GM23338 (cell line): Measurements from ENCODE around the gene RBP2. TPM values are rescaled to one million over a fixed set of nuclear protein-coding genes. Genes with fewer than 3 reads are reported as not detected.

Experiments used
- ATAC-seq: fragments of 200-7000 bp; cut with Tn5 transposase; 3 replicates; pipeline ENCODE4 v1.9.1; 2020
- DNase-seq: peaks from one replicate; pipeline ENCODE4 v3.0.0-alpha.2; 2015; ENCODE audit warnings: low spot score
- H2AFZ ChIP-seq: fragments of 200-600 bp; sonication (generic); 2 replicates; pipeline ENCODE4 v1.8.0; 2016; ENCODE audit warnings: antibody characterized with exemption, mild to moderate bottlenecking, moderate library complexity
- H3F3A ChIP-seq: fragments of 200-600 bp; sonication (generic); replicated peaks from 2 replicates; pipeline ENCODE4 v1.8.0; 2017; ENCODE audit warnings: antibody characterized with exemption, mixed run types, low read depth
- H3K27ac ChIP-seq: fragments of 200-600 bp; sonication (generic); 2 replicates; pipeline ENCODE4 v1.6.1; 2016; ENCODE audit warnings: low read depth
- H3K27me3 ChIP-seq: fragments of 200-600 bp; sonication (generic); 2 replicates; pipeline ENCODE4 v1.8.0; 2016; ENCODE audit warnings: mild to moderate bottlenecking, mixed run types, moderate library complexity; ENCODE audit not compliant: insufficient read depth
- H3K36me3 ChIP-seq: fragments of 200-600 bp; sonication (generic); 2 replicates; pipeline ENCODE4 v1.8.0; 2016; ENCODE audit warnings: mild to moderate bottlenecking; ENCODE audit not compliant: insufficient read depth
- H3K4me1 ChIP-seq: fragments of 200-600 bp; sonication (generic); 2 replicates; pipeline ENCODE4 v1.8.0; 2016; ENCODE audit warnings: mild to moderate bottlenecking, moderate library complexity; ENCODE audit not compliant: insufficient read depth
- H3K4me2 ChIP-seq: fragments of 200-600 bp; sonication (generic); 2 replicates; pipeline ENCODE4 v1.7.1; 2017; ENCODE audit warnings: mixed run types
- H3K4me3 ChIP-seq: fragments of 200-600 bp; sonication (generic); 2 replicates; pipeline ENCODE4 v1.6.1; 2016; ENCODE audit warnings: mixed run types
- H3K79me2 ChIP-seq: fragments of 200-600 bp; sonication (generic); replicated peaks from 2 replicates; pipeline ENCODE4 v1.8.0; 2017; ENCODE audit warnings: mild to moderate bottlenecking; ENCODE audit not compliant: insufficient read depth
- H3K9me2 ChIP-seq: fragments of 200-600 bp; sonication (generic); 2 replicates; pipeline ENCODE4 v1.8.0; 2017; ENCODE audit not compliant: insufficient read depth
- H4K20me1 ChIP-seq: fragments of 200-600 bp; sonication (generic); replicated peaks from 2 replicates; pipeline ENCODE4 v1.8.0; 2017; ENCODE audit warnings: mild to moderate bottlenecking; ENCODE audit not compliant: insufficient read depth
- H3K27ac Mint-ChIP-seq: 2 replicates; pipeline ENCODE4 v1.8.0; 2020; ENCODE audit warnings: inconsistent platforms, mild to moderate bottlenecking, moderate library complexity, mixed read lengths
- H3K27me3 Mint-ChIP-seq: 3 replicates; pipeline ENCODE4 v1.8.0; 2022; ENCODE audit warnings: low read depth, mild to moderate bottlenecking, moderate library complexity, mixed read lengths, inconsistent platforms; ENCODE audit not compliant: insufficient read depth, poor library complexity
- H3K36me3 Mint-ChIP-seq: 3 replicates; pipeline ENCODE4 v1.8.0; 2021; ENCODE audit warnings: low read depth, mild to moderate bottlenecking, inconsistent platforms, moderate library complexity, mixed read lengths
- H3K4me1 Mint-ChIP-seq: 3 replicates; pipeline ENCODE4 v1.8.0; 2020; ENCODE audit warnings: mild to moderate bottlenecking, inconsistent platforms, mixed read lengths
- H3K4me3 Mint-ChIP-seq: 3 replicates; pipeline ENCODE4 v1.8.0; 2021; ENCODE audit warnings: moderate library complexity, mild to moderate bottlenecking, inconsistent platforms, mixed read lengths
- H3K9me3 Mint-ChIP-seq: 3 replicates; pipeline ENCODE4 v1.8.0; 2020; ENCODE audit warnings: moderate library complexity, mild to moderate bottlenecking, inconsistent platforms, mixed read lengths
- CREB1 ChIP-seq: fragments of 250-450 bp; sonication (Bioruptor Pico); IDR thresholded peaks from 2 replicates; pipeline ENCODE4 v1.5.0; 2020; ENCODE audit warnings: low read depth, mild to moderate bottlenecking, moderate library complexity
- EZH2 ChIP-seq: fragments of 200-600 bp; sonication (generic); IDR thresholded peaks from one replicate; pipeline ENCODE4 v1.8.0; 2017; ENCODE audit warnings: antibody characterized with exemption, mild to moderate bottlenecking, low read depth; ENCODE audit not compliant: unreplicated experiment
- EZH2phosphoT487 ChIP-seq: fragments of 200-600 bp; sonication (generic); IDR thresholded peaks from one replicate; pipeline ENCODE4 v1.8.1; 2018; ENCODE audit warnings: antibody characterized with exemption; ENCODE audit not compliant: unreplicated experiment
- JUNB ChIP-seq: IDR thresholded peaks from one replicate; pipeline ENCODE4 v1.6.1; 2016; ENCODE audit warnings: antibody characterized with exemption; ENCODE audit not compliant: unreplicated experiment
- NANOG ChIP-seq: IDR thresholded peaks from 2 replicates; pipeline ENCODE4 v1.6.1; 2016; ENCODE audit warnings: antibody characterized with exemption, borderline replicate concordance
- POLR2AphosphoS5 ChIP-seq: IDR thresholded peaks from 2 replicates; pipeline ENCODE4 v1.6.1; 2016; ENCODE audit warnings: antibody characterized with exemption, low read depth
- STAT1 ChIP-seq: IDR thresholded peaks from one replicate; pipeline ENCODE4 v1.6.1; 2016; ENCODE audit warnings: antibody characterized with exemption; ENCODE audit not compliant: unreplicated experiment
- ZNF114 ChIP-seq: fragments of 250-450 bp; sonication (Bioruptor Pico); IDR thresholded peaks from 2 replicates; pipeline ENCODE4 v1.5.0; 2020; ENCODE audit warnings: mild to moderate bottlenecking, moderate library complexity
- ZNF331 ChIP-seq: fragments of 250-450 bp; sonication (Bioruptor Pico); IDR thresholded peaks from 2 replicates; pipeline ENCODE4 v1.5.0; 2020; ENCODE audit warnings: low read depth, mild to moderate bottlenecking, moderate library complexity
- polyA plus RNA-seq: library from polyadenylated mRNA; unstranded; fragments of >200 nt; fragmentation: Nextera tagmentation; extraction: Ambion mirVana; gene quantifications from 2 replicates; pipeline ENCODE4 v1.2.1, GENCODE V29; 2016
- total RNA-seq: library from RNA; depleted of rRNA; stranded (reverse); fragments of >200 nt; shearing (Covaris generic); gene quantifications from 2 replicates; pipeline ENCODE4 v1.2.3, GENCODE V29; 2014
- TF ChIP-seq, protein P1 (sequence below), 2 experiments: fragments of 200-600 bp in 1 of 2; sonication (generic) in 1 of 2; conservative IDR thresholded peaks; 2 replicates each; pipeline versions ENCODE4 v1.5.1 to v1.6.1; 2016 to 2017; ENCODE audit warnings: antibody characterized with exemption in 2 of 2, low read depth in 2 of 2, mild to moderate bottlenecking in 2 of 2, moderate library complexity in 1 of 2
- TF ChIP-seq, protein P2 (sequence below): fragments of 250-450 bp; sonication (Bioruptor Pico); IDR thresholded peaks from 2 replicates; pipeline ENCODE4 v1.5.0; 2020; ENCODE audit warnings: mild to moderate bottlenecking, moderate library complexity
- TF ChIP-seq, protein P3 (sequence below): IDR thresholded peaks from one replicate; pipeline ENCODE4 v1.6.1; 2018; ENCODE audit warnings: antibody characterized with exemption; ENCODE audit not compliant: unreplicated experiment
- TF ChIP-seq, protein P4 (sequence below): IDR thresholded peaks from 2 replicates; pipeline ENCODE4 v1.6.1; 2016; ENCODE audit warnings: antibody characterized with exemption

RBP2 gene
- total and polyA plus RNA-seq, 2 experiments from 2014 or later, result not detected

DNA sequence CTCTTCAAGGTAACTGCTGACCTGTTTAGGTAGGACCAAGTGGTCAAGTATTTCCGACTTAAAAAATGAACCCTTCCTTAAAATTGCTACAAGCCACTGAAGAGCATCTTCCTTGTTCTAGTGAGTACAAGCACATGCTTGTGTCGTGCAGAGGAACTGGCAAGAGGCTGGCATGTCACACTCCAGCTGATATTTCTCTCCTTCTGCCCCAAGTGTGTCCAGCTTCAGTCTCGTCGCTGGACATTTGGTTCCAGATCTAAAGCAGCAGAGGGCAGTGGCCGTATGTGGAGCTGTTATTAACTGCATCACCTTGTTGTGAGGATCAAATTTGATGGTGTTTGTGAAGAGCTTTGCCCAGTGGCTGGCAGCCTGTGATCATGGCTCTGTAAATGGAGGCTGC, 10.0 kb downstream of the RBP2 start:
- H3K4me2 ChIP-seq, result no peak overlapping the region
- Mint-ChIP-seq H3K4me1 (no peaks in the 10 kb centered on the region), H3K36me3 (no peaks in the 10 kb centered on the region), H3K4me3 (no peak overlapping the region), H3K27ac (no peak overlapping the region), H3K27me3 (no peaks in the 10 kb centered on the region), H3K9me3 (no peaks in the 10 kb centered on the region)
- DNase-seq (no peak), ATAC-seq (no peak)
- no peak overlapping the region for H3K4me3 ChIP-seq
- H3K27ac ChIP-seq, result no peak overlapping the region
- H4K20me1 ChIP-seq, result no peaks in the 10 kb centered on the region
- H2AFZ ChIP-seq, result no peak overlapping the region
- H3K27me3 ChIP-seq, result no peaks in the 10 kb centered on the region
- no peaks in the 10 kb centered on the region for H3K4me1 ChIP-seq
- H3K9me2 ChIP-seq, result peaks cover 9% of the 10 kb centered on the region; the same call in 1 of the 2 replicates
- no peaks in the 10 kb centered on the region for H3K79me2 ChIP-seq
- no peaks in the 10 kb centered on the region for H3F3A ChIP-seq
- no peak for TF ChIP-seq ZNF331
- TF ChIP-seq NANOG, result no peak
- TF ChIP-seq EZH2phosphoT487, result no peak
- TF ChIP-seq STAT1, result no peak
- TF ChIP-seq ZNF114, result no peak
- no peak for TF ChIP-seq CREB1 (CRISPR knock-in tag)
- TF ChIP-seq, protein P1, sequence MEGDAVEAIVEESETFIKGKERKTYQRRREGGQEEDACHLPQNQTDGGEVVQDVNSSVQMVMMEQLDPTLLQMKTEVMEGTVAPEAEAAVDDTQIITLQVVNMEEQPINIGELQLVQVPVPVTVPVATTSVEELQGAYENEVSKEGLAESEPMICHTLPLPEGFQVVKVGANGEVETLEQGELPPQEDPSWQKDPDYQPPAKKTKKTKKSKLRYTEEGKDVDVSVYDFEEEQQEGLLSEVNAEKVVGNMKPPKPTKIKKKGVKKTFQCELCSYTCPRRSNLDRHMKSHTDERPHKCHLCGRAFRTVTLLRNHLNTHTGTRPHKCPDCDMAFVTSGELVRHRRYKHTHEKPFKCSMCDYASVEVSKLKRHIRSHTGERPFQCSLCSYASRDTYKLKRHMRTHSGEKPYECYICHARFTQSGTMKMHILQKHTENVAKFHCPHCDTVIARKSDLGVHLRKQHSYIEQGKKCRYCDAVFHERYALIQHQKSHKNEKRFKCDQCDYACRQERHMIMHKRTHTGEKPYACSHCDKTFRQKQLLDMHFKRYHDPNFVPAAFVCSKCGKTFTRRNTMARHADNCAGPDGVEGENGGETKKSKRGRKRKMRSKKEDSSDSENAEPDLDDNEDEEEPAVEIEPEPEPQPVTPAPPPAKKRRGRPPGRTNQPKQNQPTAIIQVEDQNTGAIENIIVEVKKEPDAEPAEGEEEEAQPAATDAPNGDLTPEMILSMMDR (conservative IDR thresholded peaks at IDR 0.05; ENCODE audit: low read depth in 2 of 2), result no peak
- TF ChIP-seq, protein P2, sequence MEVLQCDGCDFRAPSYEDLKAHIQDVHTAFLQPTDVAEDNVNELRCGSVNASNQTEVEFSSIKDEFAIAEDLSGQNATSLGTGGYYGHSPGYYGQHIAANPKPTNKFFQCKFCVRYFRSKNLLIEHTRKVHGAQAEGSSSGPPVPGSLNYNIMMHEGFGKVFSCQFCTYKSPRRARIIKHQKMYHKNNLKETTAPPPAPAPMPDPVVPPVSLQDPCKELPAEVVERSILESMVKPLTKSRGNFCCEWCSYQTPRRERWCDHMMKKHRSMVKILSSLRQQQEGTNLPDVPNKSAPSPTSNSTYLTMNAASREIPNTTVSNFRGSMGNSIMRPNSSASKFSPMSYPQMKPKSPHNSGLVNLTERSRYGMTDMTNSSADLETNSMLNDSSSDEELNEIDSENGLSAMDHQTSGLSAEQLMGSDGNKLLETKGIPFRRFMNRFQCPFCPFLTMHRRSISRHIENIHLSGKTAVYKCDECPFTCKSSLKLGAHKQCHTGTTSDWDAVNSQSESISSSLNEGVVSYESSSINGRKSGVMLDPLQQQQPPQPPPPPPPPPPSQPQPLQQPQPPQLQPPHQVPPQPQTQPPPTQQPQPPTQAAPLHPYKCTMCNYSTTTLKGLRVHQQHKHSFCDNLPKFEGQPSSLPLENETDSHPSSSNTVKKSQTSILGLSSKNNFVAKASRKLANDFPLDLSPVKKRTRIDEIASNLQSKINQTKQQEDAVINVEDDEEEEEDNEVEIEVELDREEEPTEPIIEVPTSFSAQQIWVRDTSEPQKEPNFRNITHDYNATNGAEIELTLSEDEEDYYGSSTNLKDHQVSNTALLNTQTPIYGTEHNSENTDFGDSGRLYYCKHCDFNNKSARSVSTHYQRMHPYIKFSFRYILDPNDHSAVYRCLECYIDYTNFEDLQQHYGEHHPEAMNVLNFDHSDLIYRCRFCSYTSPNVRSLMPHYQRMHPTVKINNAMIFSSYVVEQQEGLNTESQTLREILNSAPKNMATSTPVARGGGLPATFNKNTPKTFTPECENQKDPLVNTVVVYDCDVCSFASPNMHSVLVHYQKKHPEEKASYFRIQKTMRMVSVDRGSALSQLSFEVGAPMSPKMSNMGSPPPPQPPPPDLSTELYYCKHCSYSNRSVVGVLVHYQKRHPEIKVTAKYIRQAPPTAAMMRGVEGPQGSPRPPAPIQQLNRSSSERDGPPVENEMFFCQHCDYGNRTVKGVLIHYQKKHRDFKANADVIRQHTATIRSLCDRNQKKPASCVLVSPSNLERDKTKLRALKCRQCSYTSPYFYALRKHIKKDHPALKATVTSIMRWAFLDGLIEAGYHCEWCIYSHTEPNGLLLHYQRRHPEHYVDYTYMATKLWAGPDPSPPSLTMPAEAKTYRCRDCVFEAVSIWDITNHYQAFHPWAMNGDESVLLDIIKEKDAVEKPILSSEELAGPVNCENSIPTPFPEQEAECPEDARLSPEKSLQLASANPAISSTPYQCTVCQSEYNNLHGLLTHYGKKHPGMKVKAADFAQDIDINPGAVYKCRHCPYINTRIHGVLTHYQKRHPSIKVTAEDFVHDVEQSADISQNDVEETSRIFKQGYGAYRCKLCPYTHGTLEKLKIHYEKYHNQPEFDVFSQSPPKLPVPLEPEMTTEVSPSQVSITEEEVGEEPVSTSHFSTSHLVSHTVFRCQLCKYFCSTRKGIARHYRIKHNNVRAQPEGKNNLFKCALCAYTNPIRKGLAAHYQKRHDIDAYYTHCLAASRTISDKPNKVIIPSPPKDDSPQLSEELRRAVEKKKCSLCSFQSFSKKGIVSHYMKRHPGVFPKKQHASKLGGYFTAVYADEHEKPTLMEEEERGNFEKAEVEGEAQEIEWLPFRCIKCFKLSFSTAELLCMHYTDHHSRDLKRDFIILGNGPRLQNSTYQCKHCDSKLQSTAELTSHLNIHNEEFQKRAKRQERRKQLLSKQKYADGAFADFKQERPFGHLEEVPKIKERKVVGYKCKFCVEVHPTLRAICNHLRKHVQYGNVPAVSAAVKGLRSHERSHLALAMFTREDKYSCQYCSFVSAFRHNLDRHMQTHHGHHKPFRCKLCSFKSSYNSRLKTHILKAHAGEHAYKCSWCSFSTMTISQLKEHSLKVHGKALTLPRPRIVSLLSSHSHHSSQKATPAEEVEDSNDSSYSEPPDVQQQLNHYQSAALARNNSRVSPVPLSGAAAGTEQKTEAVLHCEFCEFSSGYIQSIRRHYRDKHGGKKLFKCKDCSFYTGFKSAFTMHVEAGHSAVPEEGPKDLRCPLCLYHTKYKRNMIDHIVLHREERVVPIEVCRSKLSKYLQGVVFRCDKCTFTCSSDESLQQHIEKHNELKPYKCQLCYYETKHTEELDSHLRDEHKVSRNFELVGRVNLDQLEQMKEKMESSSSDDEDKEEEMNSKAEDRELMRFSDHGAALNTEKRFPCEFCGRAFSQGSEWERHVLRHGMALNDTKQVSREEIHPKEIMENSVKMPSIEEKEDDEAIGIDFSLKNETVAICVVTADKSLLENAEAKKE (CRISPR knock-in tag), result no peak
- TF ChIP-seq, protein P3, sequence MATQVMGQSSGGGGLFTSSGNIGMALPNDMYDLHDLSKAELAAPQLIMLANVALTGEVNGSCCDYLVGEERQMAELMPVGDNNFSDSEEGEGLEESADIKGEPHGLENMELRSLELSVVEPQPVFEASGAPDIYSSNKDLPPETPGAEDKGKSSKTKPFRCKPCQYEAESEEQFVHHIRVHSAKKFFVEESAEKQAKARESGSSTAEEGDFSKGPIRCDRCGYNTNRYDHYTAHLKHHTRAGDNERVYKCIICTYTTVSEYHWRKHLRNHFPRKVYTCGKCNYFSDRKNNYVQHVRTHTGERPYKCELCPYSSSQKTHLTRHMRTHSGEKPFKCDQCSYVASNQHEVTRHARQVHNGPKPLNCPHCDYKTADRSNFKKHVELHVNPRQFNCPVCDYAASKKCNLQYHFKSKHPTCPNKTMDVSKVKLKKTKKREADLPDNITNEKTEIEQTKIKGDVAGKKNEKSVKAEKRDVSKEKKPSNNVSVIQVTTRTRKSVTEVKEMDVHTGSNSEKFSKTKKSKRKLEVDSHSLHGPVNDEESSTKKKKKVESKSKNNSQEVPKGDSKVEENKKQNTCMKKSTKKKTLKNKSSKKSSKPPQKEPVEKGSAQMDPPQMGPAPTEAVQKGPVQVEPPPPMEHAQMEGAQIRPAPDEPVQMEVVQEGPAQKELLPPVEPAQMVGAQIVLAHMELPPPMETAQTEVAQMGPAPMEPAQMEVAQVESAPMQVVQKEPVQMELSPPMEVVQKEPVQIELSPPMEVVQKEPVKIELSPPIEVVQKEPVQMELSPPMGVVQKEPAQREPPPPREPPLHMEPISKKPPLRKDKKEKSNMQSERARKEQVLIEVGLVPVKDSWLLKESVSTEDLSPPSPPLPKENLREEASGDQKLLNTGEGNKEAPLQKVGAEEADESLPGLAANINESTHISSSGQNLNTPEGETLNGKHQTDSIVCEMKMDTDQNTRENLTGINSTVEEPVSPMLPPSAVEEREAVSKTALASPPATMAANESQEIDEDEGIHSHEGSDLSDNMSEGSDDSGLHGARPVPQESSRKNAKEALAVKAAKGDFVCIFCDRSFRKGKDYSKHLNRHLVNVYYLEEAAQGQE, result no peak
- TF ChIP-seq EZH2, result no peak
- TF ChIP-seq, protein P4, sequence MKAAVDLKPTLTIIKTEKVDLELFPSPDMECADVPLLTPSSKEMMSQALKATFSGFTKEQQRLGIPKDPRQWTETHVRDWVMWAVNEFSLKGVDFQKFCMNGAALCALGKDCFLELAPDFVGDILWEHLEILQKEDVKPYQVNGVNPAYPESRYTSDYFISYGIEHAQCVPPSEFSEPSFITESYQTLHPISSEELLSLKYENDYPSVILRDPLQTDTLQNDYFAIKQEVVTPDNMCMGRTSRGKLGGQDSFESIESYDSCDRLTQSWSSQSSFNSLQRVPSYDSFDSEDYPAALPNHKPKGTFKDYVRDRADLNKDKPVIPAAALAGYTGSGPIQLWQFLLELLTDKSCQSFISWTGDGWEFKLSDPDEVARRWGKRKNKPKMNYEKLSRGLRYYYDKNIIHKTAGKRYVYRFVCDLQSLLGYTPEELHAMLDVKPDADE, result no peak
- TF ChIP-seq JUNB, result no peak
- no peak for TF ChIP-seq POLR2AphosphoS5
- no peaks in the 10 kb centered on the region for H3K36me3 ChIP-seq
